GM06990 (cell line): ENCODE measurements around the gene PGS1.

Source experiments
- DNase-seq: peaks from one replicate; pipeline ENCODE4 v3.0.0-alpha.2; 2011; ENCODE audit not compliant: insufficient read length; ENCODE audit errors: extremely low read depth
- H3K27me3 ChIP-seq: replicated peaks from 2 replicates; pipeline ENCODE4 v1.6.0; 2011; ENCODE audit warnings: low read length; ENCODE audit not compliant: control insufficient read depth, insufficient read depth
- H3K36me3 ChIP-seq: 2 replicates; pipeline ENCODE4 v1.5.1; 2011; ENCODE audit warnings: low read length; ENCODE audit not compliant: control insufficient read depth, insufficient read depth
- H3K4me3 ChIP-seq: replicated peaks from 2 replicates; pipeline ENCODE4 v1.5.1; 2011; ENCODE audit warnings: low read depth, mild to moderate bottlenecking, control low read depth, low read length
- CTCF ChIP-seq: IDR thresholded peaks from 2 replicates; pipeline ENCODE4 v1.5.1; 2011; ENCODE audit warnings: low read length, control low read depth, mild to moderate bottlenecking, inconsistent platforms; ENCODE audit not compliant: insufficient read depth, poor library complexity, severe bottlenecking

PGS1 gene

GRCh38 chr17:78422872-78423588 is 44.6 kb downstream of the PGS1 start:
- TF ChIP-seq CTCF, result no peak
- Histone ChIP-seq H3K4me3 (no peak overlapping the region), H3K36me3 (peaks cover 37% of the 10 kb centered on the region)

GRCh38 chr17:78423961-78424675 is 45.7 kb downstream of the PGS1 start:
- H3K27me3 ChIP-seq, result no peaks in the 10 kb centered on the region
- peaks cover 37% of the 10 kb centered on the region for H3K36me3 ChIP-seq
- no peak for DNase-seq
- no peak for TF ChIP-seq CTCF
- H3K4me3 ChIP-seq, result no peak overlapping the region

More at GRCh38 chr17:78422872-78423588, 44.6 kb downstream of the PGS1 start:
- DNase-seq, result no peak
- no peaks in the 10 kb centered on the region for H3K27me3 ChIP-seq

- no peak for TF ChIP-seq CTCF
- Histone ChIP-seq H3K36me3 (peaks cover 34% of the 10 kb centered on the region), H3K4me3 (no peak overlapping the region), H3K27me3 (no peaks in the 10 kb centered on the region)
- DNase-seq, result no peak
Observed at GRCh38 chr17:78425429-78425828, 47.0 kb downstream of the PGS1 start.

- Histone ChIP-seq H3K36me3 (peaks cover 32% of the 10 kb centered on the region), H3K4me3 (no peak overlapping the region), H3K27me3 (no peaks in the 10 kb centered on the region)
- TF ChIP-seq CTCF, result no peak
- no peak for DNase-seq
Observed at GRCh38 chr17:78426293-78426879, 47.9 kb downstream of the PGS1 start.

- no peak for DNase-seq
- Histone ChIP-seq H3K27me3 (no peaks in the 10 kb centered on the region), H3K36me3 (peaks cover 31% of the 10 kb centered on the region), H3K4me3 (no peak overlapping the region)
- no peak for TF ChIP-seq CTCF
Observed at GRCh38 chr17:78427140-78427539, 48.7 kb downstream of the PGS1 start.
